GM10248 (cell line): Measurements from ENCODE around the gene INPP5D.

ENCODE experiments used
- CTCF ChIA-PET: fragments of 300-600 bp; sonication (Branson Sonifier 250); formaldehyde crosslinking; extraction: SDS; loops from one replicate; lab custom pipeline; 2021; ENCODE audit warnings: antibody characterized with exemption; lab: Yijun Ruan, JAX
- POLR2A ChIA-PET: fragments of 350-650 bp; sonication (Branson Sonifier 250); formaldehyde crosslinking; extraction: SDS; loops from one replicate; lab custom pipeline; 2020; ENCODE audit warnings: antibody characterized with exemption; lab: Yijun Ruan, JAX
- DNase-seq: peaks from one replicate; pipeline ENCODE4 v3.0.0; 2012; ENCODE audit errors: extremely low spot score
- CTCF ChIP-seq: IDR thresholded peaks from 2 replicates; pipeline ENCODE4 v1.5.1; 2012; ENCODE audit warnings: mild to moderate bottlenecking, low read depth; ENCODE audit errors: extremely low read depth, missing control alignments, control extremely low read depth

Gene INPP5D

GRCh38 chr2:233168445-233168844, 108.3 kb downstream of the INPP5D start:
- no peak for TF ChIP-seq CTCF
- DNase-seq, result no peak
- POLR2A ChIA-PET, result no interaction called here
- CTCF ChIA-PET, result no interaction called here

GRCh38 chr2:233168919-233169318, 108.8 kb downstream of the INPP5D start:
- no peak for TF ChIP-seq CTCF
- ChIA-PET POLR2A (no interaction called here), CTCF (no interaction called here)
- DNase-seq, result no peak

- no peak for TF ChIP-seq CTCF
- no peak for DNase-seq
- ChIA-PET CTCF (no interaction called here), POLR2A (no interaction called here)
These were observed 111.2 kb downstream of the INPP5D start for GRCh38 chr2:233171344-233171743.

GRCh38 chr2:233173115-233173514, 113.0 kb downstream of the INPP5D start:
- POLR2A ChIA-PET, result interaction anchor here (0.6 kb wide), 2 partner anchors 11 to 31 kb away, joined by 3 read pairs; no protein-coding TSS in a partner anchor

GRCh38 chr2:233174137-233174536, 114.0 kb downstream of the INPP5D start:
- no peak for DNase-seq
- POLR2A ChIA-PET, result no interaction called here
- CTCF ChIA-PET, result interaction anchor here (2.0 to 2.5 kb wide), 2 partner anchors 10 to 120 kb away, joined by 6 to 10 read pairs; no protein-coding TSS in a partner anchor
- TF ChIP-seq CTCF, result no peak

More at GRCh38 chr2:233173115-233173514, 113.0 kb downstream of the INPP5D start:
- CTCF ChIA-PET, result interaction anchor here (0.9 to 2.5 kb wide), 3 partner anchors 11 to 119 kb away, joined by 3 to 10 read pairs (median 6); no protein-coding TSS in a partner anchor
- no peak for DNase-seq
- TF ChIP-seq CTCF, result no peak

GRCh38 chr2:233178994-233179847, 119.1 kb downstream of the INPP5D start:
- TF ChIP-seq CTCF, result no peak
- no peak for DNase-seq
- ChIA-PET POLR2A (no interaction called here), CTCF (interaction anchor here (1.1 kb wide), 1 partner anchor 26 kb away, joined by 3 read pairs; no protein-coding TSS in a partner anchor)
